SK-N-MC (cell line): ENCODE measurements around the gene C6orf120.

Experiments
- DNase-seq: peaks from one replicate; pipeline ENCODE4 v3.0.0-alpha.2; 2011; ENCODE audit warnings: low read depth, low spot score
- H3K27ac ChIP-seq: fragments of 200-600 bp; sonication (generic); 2 replicates; pipeline ENCODE4 v1.5.1; 2016; ENCODE audit warnings: mixed run types
- H3K36me3 ChIP-seq: fragments of 200-600 bp; sonication (generic); 2 replicates; pipeline ENCODE4 v1.6.1; 2017; ENCODE audit warnings: antibody characterized with exemption, low read length, mixed read lengths; ENCODE audit not compliant: insufficient read depth
- H3K4me3 ChIP-seq: fragments of 200-600 bp; sonication (generic); 2 replicates; pipeline ENCODE4 v1.5.1; 2016
- H3K9ac ChIP-seq: fragments of 200-600 bp; sonication (generic); 2 replicates; pipeline ENCODE4 v1.8.0; 2017; ENCODE audit warnings: mixed run types, mixed read lengths; ENCODE audit not compliant: insufficient read length
- H3K9me3 ChIP-seq: fragments of 200-600 bp; sonication (generic); 2 replicates; pipeline ENCODE4 v1.6.1; 2017; ENCODE audit warnings: low read depth, mild to moderate bottlenecking, antibody characterized with exemption, low read length, moderate library complexity, mixed read lengths
- EZH2 ChIP-seq: fragments of 200-600 bp; sonication (generic); IDR thresholded peaks from one replicate; pipeline ENCODE4 v1.6.1; 2017; ENCODE audit warnings: antibody characterized with exemption
- FOXP2 ChIP-seq: optimal IDR thresholded peaks from 2 replicates; pipeline ENCODE3; 2011; ENCODE audit warnings: mild to moderate bottlenecking, moderate library complexity; ENCODE audit not compliant: insufficient read depth; ENCODE audit errors: extremely low read length, control extremely low read depth
- POLR2AphosphoS5 ChIP-seq: IDR thresholded peaks from 2 replicates; pipeline ENCODE4 v1.6.1; 2012; ENCODE audit warnings: mild to moderate bottlenecking, low read depth, low read length, borderline replicate concordance

The C6orf120 gene

GRCh38 chr6:169669889-169670288, 32.0 kb upstream of the C6orf120 start:
- peaks cover 18% of the 10 kb centered on the region; the same call in 1 of the 2 replicates for H3K36me3 ChIP-seq
- no peaks in the 10 kb centered on the region for H3K9me3 ChIP-seq
- H3K27ac ChIP-seq = no peak overlapping the region
- no peak for DNase-seq
- H3K4me3 ChIP-seq = no peak overlapping the region
- no peak overlapping the region for H3K9ac ChIP-seq
- no peak for TF ChIP-seq POLR2AphosphoS5
- TF ChIP-seq EZH2 = no peak
- no peak for TF ChIP-seq FOXP2

GRCh38 chr6:169671563-169671962, 30.4 kb upstream of the C6orf120 start:
- Histone ChIP-seq H3K4me3 (no peak overlapping the region), H3K36me3 (peaks cover 21% of the 10 kb centered on the region; the same call in 1 of the 2 replicates), H3K9ac (no peak overlapping the region), H3K9me3 (no peaks in the 10 kb centered on the region), H3K27ac (no peak overlapping the region)
- TF ChIP-seq POLR2AphosphoS5 (no peak), EZH2 (no peak), FOXP2 (no peak)
- DNase-seq = no peak

- TF ChIP-seq FOXP2 (no peak), POLR2AphosphoS5 (no peak)
- no peak overlapping the region for H3K9ac ChIP-seq
- H3K9me3 ChIP-seq = no peaks in the 10 kb centered on the region
- peaks cover 24% of the 10 kb centered on the region; the same call in 1 of the 2 replicates for H3K36me3 ChIP-seq
- no peak overlapping the region for H3K27ac ChIP-seq
- no peak overlapping the region for H3K4me3 ChIP-seq
- DNase-seq = no peak
Measured at GRCh38 chr6:169675011-169675410, 26.9 kb upstream of the C6orf120 start.

GRCh38 chr6:169677096-169677495, 24.8 kb upstream of the C6orf120 start:
- Histone ChIP-seq H3K4me3 (no peak overlapping the region), H3K9ac (no peak overlapping the region), H3K36me3 (peaks cover 18% of the 10 kb centered on the region), H3K9me3 (no peaks in the 10 kb centered on the region), H3K27ac (no peak overlapping the region)
- TF ChIP-seq FOXP2 = no peak
- no peak for TF ChIP-seq EZH2
- no peak for TF ChIP-seq POLR2AphosphoS5
- no peak for DNase-seq

GRCh38 chr6:169678342-169678741, 23.6 kb upstream of the C6orf120 start:
- H3K36me3 ChIP-seq = peaks cover 28% of the 10 kb centered on the region
- H3K4me3 ChIP-seq = no peak overlapping the region
- DNase-seq = no peak
- no peaks in the 10 kb centered on the region for H3K9me3 ChIP-seq
- no peak overlapping the region for H3K27ac ChIP-seq
- TF ChIP-seq FOXP2 (no peak), POLR2AphosphoS5 (no peak), EZH2 (no peak)
- H3K9ac ChIP-seq = no peak overlapping the region

GRCh38 chr6:169684056-169684455, 17.9 kb upstream of the C6orf120 start:
- DNase-seq = no peak
- H3K9me3 ChIP-seq = no peaks in the 10 kb centered on the region
- no peak for TF ChIP-seq POLR2AphosphoS5
- no peak for TF ChIP-seq EZH2
- TF ChIP-seq FOXP2 = no peak
- H3K36me3 ChIP-seq = peaks cover 67% of the 10 kb centered on the region
- H3K27ac ChIP-seq = no peak overlapping the region
- H3K9ac ChIP-seq = no peak overlapping the region
- H3K4me3 ChIP-seq = no peak overlapping the region

- Histone ChIP-seq H3K27ac (no peak overlapping the region), H3K4me3 (no peak overlapping the region), H3K9me3 (no peaks in the 10 kb centered on the region), H3K9ac (no peak overlapping the region), H3K36me3 (peaks cover 74% of the 10 kb centered on the region)
- TF ChIP-seq POLR2AphosphoS5 = no peak
- no peak for TF ChIP-seq FOXP2
- TF ChIP-seq EZH2 = no peak
- DNase-seq = no peak
Measured at GRCh38 chr6:169685860-169686259, 16.1 kb upstream of the C6orf120 start.

GRCh38 chr6:169689287-169689686, 12.6 kb upstream of the C6orf120 start:
- Histone ChIP-seq H3K27ac (no peak overlapping the region), H3K36me3 (peaks cover 53% of the 10 kb centered on the region), H3K9ac (no peak overlapping the region), H3K9me3 (no peaks in the 10 kb centered on the region), H3K4me3 (no peak overlapping the region)
- TF ChIP-seq FOXP2 = no peak
- no peak for TF ChIP-seq EZH2
- DNase-seq = no peak

GRCh38 chr6:169691260-169691659, 10.7 kb upstream of the C6orf120 start:
- no peak for TF ChIP-seq EZH2
- no peak for TF ChIP-seq POLR2AphosphoS5
- TF ChIP-seq FOXP2 = no peak
- Histone ChIP-seq H3K4me3 (no peak overlapping the region), H3K27ac (no peak overlapping the region), H3K9ac (no peak overlapping the region), H3K9me3 (no peaks in the 10 kb centered on the region), H3K36me3 (peaks cover 48% of the 10 kb centered on the region)
- DNase-seq = no peak

GRCh38 chr6:169692516-169692915, 9.4 kb upstream of the C6orf120 start:
- no peak overlapping the region for H3K27ac ChIP-seq
- H3K4me3 ChIP-seq = no peak overlapping the region
- peaks cover 35% of the 10 kb centered on the region for H3K36me3 ChIP-seq
- TF ChIP-seq FOXP2 (no peak), EZH2 (no peak), POLR2AphosphoS5 (no peak)
- no peak for DNase-seq
- H3K9me3 ChIP-seq = no peaks in the 10 kb centered on the region
- H3K9ac ChIP-seq = no peak overlapping the region
